Activated CD4-positive, alpha-beta T cell treated with anti-CD3 and anti-CD28 coated beads, Interleukin-10, Interleukin-2, amounts not matched to agents 100 ng/mL and 50 ng/mL, durations not matched to agents 16 hours and 8 hours (primary cell): ENCODE results near the gene FAM200A.

Experiments
- DNase-seq: peaks from one replicate; pipeline ENCODE4 v3.0.0-alpha.2; 2020

The FAM200A gene

GRCh38 chr7:99499721-99500636, 51.9 kb downstream of the FAM200A start, which contains the start of gene ZNF394:
Gene ZNF394 (minus strand): TSS chr7:99500281. CDS start chr7:99500093, 188 bp downstream.
- DNase-seq = peak; percentile 94

DNA sequence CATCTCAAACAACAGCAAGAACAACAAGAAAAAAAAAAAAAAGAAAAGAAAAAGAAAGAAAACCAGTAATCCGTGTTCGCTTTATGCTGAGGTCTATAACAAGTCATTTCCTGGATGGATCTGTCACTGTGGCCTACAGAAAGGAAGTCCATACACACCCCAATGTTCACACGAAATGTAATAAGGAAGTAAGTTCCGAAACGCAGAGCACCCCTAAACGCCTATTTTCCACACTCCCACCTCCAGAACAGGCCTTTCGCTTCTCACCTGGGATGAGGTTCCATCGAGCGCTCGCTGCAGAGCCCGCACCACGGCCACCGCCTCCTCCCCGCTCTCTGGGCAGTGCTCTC, 52.6 kb downstream of the FAM200A start:
- peak; percentile 34 for DNase-seq

DNA sequence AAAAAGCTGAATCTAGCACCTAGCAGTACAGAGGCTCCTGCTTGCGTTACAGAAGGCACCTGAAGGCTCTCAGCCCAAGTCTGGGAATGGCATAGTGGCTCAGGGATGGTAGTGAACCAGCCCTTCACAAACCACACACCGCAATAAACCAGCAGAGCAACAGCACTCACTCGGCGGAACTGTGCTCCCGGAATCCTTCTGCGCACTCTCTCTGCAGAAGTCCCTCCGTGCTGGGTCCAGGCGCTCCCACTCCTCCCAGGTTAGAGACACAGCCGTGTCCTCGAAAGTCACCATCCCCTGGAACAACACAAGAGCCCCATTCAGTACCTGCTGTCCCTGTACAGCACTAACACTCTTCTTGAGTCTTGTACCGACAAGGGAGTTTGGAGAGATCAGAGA, 53.4 kb downstream of the FAM200A start:
- DNase-seq = no peak

DNA sequence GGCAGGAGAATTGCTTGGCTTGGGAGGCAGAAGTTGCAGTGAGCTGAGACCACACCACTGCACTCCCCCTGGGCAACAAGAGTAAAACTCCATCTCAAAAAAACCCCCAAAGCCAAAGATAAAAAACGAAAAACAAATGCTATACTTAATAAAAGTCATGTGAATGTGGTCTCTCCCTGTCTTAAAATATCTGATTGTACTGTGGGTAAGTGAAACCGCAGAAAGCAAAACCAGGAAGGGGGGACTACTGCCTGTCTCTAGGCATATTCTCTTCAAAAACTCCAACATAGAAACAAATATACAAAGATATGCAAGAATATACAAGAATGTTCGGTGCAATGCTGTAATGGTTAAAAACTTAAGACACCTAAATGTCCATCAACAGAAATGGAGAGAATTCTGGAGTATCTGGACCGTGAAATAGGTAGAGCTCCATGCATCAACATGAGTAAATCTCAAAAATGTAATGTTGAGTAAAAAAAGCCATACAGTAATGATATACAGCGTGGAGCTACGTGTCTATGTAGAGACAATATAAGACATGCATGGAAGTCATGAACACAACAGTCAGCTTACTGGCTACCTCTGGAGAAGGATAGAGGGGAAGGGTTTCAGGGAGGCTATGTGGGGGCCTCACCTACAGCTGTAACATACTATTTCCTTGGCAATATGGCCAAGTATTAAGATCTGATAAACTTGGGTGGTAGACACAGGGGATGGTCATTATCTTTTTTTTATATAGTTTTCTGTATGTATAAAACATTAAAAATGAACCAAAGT, 54.0 kb downstream of the FAM200A start:
- DNase-seq = no peak
